GM08714 (cell line): Measurements from ENCODE around the gene EGFR.

ENCODE experiments used
- H3K4me3 ChIP-seq: fragments of 200-500 bp; sonication (Bioruptor generic); 2 replicates; pipeline ENCODE4 v1.5.1; 2014; ENCODE audit warnings: mild to moderate bottlenecking, low read length, inconsistent platforms
- ZNF274 ChIP-seq: IDR thresholded peaks from 2 replicates; pipeline ENCODE4 v1.6.1; 2012; ENCODE audit warnings: mild to moderate bottlenecking, low read depth, low read length

The EGFR gene

DNA sequence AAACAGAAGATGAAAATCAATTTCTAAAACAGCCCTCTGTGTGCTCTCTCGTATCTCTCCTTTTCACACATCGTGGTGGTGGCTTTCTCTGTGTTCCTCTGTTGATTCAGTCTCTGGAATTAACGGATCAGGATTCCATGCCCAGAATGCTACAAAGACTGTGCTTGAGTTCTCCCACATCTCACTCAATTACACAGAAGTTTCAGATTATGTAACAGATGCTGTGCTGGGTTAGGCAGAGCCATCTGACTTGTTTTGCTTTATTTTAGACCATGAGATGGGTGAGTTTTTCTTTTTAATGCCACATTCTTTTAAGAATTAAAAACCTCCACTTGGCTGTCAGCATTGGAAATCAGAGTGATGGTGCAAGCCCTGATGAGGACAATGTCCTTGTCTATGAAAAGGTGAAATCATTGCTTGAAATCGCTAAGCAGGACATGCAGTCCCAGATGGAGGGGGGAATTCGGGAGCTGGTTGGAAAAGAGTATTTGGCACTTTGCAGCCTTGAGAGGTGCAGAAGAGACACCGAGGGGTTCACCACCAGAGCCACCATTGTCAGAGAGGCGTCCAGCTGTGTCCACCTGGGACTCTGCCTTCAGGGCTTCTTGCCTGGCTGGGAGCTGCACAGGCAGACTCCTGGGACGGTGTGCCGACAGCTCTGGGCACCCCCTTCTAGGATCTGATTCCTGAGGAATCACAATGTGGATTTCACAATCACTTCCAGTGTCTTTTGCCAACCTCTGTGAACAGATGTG, 80.4 kb downstream of the EGFR start:
- no peak for TF ChIP-seq ZNF274
- H3K4me3 ChIP-seq: no peak overlapping the region

DNA sequence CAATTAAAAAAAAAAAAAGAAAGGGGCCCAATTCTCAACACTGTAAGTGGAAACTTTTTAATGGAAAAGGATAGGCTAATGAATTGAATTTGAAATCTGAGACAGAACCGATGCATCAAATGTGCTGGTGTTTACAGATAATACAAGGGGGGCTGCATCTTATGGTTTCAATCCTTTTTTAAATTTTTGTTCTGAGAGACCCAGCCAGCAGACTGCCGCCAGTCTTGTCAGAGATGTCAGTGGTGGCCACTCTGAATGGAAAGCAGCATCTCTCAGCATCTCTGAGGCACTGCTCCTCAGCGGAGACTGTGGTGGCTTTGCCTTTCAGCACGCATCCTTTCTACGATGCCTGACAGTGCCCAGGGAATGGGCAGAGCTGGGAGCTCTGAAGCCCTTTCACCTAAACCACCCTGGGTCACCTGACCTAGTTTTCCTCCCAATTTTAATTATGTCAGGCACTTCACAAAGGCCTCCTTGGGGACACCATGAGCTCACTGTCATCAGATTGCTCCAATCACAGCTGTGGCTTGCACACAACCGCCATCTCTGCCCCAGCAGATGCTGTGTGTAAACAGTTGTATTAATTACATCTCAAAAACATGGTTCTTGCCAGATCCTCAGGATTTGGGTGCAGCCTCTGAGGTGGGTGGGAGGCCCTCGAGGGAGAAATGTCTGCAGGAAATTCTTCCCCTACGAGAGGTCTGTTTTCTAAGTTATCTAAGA, 81.2 kb downstream of the EGFR start:
- H3K4me3 ChIP-seq: no peak overlapping the region
- TF ChIP-seq ZNF274: no peak

DNA sequence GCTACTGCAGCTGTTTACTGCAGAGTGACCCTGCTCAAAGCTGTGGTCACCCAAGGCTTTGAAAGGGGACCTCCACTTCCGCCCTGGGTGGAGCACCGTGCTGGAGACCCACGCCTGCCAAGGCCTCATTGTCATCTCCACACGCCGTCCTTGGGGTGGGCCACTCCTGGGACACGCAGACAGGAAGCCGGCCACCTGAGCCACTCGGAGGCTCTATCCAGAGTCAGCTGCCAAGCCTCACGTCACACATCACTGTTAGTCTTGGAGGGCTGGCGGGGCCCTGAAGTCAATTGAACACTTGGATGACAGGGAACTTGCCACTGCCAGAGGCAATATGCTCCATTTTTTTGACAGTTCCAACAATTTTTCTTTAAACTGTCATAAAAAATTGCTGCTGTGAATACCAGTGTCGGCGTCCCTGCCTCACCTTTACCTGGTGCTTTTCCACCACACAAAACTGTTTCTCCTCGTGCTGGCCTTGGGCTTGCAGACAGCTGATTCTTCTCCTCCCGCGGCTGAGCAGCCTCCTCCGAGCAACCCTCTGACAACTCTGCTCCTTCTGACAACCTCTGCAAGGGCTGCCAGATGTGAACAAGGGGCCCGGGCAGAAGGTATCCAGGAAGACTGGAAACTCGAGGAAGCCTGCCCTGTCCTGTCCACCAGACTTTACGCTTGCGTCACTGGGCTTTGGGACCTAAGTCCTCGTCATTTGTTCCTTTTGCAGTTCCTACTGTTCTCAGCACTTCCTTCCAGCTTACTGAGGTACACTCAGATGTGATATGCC, 81.9 kb downstream of the EGFR start:
- H3K4me3 ChIP-seq: no peak overlapping the region
- TF ChIP-seq ZNF274: no peak

DNA sequence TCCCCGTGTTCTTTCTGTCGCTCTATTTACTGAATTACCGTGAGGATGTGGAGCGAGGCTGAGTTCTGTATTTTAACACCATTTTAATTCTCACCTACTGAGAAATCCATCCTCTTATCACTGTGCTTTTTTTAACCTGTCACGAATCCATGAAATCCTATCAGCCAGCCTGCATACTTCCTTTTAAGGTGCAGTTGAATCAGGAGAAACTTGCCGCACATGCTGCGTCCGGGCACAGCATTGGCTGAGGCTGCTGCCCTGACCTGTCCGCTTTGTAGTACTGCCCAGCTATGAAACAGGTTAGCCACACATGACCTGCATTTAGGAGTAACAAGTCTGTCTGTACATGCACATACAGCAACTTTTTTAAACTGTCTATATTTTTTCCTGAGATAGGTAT, 82.5 kb downstream of the EGFR start:
- H3K4me3 ChIP-seq: no peak overlapping the region
- TF ChIP-seq ZNF274: no peak

DNA sequence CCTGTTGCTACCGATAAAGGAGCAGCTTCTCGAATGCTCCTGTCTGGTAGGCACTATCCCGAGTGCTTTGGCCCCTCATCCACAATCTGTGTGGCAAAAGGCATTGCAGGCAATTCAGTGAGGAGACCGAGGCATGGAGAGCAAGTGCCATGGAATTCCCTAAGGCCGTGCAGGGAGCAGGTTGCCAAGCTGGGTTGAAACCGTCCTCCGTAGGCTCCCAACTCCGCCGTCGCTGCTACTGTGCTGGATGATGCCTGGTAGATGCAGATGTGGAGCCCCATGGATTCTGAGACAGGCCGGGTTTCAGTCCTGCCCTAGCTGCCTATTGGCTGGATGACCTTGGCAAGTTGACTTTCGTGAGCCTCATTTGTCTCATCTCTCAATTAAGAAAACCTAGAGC, 85.3 kb downstream of the EGFR start:
- H3K4me3 ChIP-seq: no peak overlapping the region
- TF ChIP-seq ZNF274: no peak

DNA sequence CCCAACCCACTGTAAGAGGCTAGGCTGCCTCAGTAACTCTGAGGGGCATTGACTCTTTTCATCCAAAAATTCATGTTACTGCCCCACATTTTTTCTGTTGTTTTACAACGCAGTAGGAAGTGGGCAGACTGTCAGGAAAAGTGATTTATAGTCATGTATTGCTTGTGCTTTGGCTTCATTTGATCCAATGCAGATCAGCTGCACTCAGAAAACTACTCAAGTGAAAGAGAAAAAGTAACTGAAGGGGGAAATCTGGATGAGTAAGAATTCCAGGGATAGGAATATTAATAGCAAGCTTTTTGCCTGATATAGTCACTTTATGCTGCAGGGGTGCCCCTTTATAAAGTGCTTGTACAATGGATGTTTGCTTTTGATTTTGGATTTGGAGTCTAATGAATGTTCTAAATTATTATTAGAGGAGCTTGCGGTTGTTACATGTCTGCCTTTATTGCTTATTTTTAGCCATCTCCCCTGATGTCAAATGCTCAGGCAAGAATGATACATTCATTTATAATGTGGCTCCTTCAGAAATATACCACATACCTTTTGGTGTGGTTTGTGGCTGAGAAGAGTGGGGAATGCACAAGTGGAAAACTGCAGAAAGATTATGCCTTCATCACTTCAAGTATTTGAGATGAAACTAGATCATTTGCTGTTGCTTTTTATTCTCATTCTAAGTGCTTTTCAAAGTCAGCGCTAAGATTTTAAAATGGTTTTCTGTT, 86.1 kb downstream of the EGFR start:
- no peak overlapping the region for H3K4me3 ChIP-seq
- TF ChIP-seq ZNF274: no peak

DNA sequence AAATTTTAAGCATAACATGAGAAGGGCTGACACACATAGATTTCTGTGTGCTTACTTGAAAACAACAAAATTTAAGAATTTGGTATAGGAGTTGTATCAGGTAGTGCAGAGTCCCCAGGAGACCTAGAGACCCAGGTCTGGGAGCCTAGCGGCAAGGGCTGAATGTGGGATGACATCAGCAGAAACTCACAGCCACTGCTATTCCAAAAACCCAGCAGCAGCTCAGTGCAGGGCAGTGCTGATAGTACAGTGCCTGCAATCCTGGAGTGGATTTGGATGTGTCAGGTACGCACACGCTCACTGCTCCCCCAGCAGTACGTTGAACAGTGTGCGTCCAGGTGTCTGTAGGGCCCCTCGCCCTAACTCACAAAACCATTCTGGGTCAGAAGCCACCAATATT, 87.1 kb downstream of the EGFR start:
- H3K4me3 ChIP-seq: no peak overlapping the region
- TF ChIP-seq ZNF274: no peak

DNA sequence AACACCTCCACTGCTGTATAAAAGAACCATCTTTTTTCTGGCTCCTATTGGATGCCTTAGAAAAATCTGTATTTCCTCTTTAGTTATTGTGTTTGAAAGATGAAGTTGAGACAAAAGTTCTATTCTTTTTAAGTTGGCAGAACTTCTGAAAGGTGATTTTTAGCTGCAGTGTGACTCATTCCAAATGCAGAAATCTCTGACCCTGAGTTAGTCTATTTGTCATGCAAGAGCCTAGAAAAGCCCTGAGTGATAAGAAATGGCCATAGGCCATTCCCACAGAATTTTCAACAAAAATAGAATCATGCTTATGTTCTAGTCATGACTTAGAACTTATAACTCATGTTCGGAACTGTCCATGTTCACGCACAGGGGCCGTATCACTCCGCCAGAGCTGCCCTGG, 89.1 kb downstream of the EGFR start:
- no peak for TF ChIP-seq ZNF274
- no peak overlapping the region for H3K4me3 ChIP-seq

DNA sequence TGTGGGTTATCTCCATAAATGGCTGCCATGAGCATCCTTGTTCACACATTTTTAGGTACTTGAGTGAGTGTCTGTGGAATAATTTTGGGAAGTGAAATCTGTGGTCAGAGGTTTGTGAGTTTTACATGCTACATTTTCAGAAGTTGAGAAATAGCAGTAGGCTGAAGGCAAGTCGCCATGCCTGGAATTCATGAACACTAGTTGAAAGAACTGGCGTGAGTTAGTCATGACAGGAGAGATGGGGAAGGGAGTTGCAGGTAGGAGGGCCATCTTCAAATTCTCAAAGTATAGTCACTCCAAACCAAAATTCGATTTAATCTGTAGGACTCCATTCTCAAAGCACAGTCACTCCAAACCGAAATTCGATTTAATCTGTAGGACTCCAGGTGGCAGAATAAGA, 89.6 kb downstream of the EGFR start:
- no peak for TF ChIP-seq ZNF274
- H3K4me3 ChIP-seq: no peak overlapping the region

DNA sequence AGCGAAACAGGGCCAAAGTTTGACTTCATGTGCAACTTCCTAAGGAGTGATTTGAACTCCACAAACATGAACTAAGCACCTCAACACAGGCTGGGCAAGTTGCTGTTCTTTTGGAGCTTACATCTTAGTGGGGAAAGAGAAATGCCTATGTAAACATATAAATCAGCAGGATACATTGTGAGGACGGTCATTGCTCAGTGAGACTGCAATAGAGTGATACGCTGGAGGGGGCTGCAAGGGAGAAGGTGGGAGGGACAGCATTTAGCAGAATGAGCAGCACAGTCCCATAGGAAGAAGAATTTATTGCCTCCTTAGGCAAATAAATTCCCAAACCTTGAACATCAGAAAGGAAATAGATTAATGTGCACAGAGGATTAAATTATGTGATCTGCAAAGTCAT, 90.0 kb downstream of the EGFR start:
- no peak for TF ChIP-seq ZNF274
- H3K4me3 ChIP-seq: no peak overlapping the region

DNA sequence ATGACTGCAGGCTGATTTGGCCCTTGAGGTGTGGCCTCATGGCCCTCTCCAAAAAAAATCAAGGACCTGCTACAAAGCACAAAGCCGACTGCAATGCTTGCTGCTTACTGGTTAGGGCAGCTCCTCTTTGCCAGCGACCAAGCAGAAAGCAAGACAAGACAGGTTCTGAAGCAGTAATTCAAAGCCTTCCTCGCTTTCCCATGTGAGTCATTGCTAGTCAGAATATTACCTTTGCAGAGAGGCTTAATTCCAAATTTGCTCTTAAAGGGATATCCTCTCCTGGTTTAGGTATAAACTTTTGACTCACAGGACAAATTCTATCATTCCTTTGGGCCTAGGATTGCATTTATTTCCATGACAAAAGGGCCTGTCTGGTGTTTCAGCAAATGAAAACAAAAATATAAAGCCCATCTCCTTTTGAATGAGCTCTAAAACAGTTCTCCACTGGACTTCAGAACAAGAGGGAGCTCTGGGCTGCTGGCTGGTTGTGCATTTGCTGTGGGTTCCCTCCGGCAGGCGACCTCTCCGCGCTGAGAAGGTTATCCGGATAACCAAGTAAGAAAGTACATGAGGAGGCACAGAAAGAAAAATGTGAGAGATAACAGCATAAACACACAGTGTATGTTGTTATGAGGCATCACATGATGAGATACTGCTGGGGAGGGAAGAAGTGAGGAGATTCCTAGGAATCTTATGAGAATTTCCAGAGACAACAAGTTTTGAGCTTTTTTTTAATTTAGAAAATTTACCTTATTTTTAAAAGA, 90.8 kb downstream of the EGFR start:
- no peak for TF ChIP-seq ZNF274
- H3K4me3 ChIP-seq: no peak overlapping the region

DNA sequence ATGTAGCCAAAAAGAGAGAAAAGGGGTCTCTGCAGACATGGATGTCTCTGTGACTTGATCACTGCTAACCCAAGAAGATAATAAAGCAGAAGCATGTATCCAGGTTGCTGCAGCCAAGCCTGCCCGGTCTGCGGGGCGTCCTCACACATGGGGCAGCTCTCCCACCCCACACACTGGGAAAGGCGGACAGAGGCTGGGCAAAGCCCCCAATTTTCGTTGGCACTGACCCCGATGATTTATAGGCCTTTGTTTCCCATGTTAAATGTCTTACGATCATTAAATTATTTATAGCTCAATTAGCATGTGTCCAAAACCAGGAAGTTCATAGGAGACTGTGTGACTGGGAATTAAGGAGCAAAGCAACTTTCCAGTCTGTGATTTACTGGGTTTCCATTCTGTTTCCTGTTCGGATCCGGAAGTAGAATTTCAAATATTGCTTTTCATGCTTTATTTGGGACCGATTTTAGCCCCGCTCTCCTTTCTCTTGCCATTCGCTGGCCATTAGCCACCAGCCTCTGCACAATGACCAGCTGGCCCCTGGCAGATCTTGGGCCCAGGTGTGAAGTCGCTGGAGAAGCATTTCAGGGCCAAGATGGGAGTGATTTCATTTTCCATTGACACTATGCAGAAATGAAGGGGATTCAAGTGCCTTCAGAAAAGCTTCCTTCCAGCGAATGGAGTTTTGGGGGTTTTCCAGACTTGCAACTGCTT, 91.6 kb downstream of the EGFR start:
- no peak for TF ChIP-seq ZNF274
- no peak overlapping the region for H3K4me3 ChIP-seq

DNA sequence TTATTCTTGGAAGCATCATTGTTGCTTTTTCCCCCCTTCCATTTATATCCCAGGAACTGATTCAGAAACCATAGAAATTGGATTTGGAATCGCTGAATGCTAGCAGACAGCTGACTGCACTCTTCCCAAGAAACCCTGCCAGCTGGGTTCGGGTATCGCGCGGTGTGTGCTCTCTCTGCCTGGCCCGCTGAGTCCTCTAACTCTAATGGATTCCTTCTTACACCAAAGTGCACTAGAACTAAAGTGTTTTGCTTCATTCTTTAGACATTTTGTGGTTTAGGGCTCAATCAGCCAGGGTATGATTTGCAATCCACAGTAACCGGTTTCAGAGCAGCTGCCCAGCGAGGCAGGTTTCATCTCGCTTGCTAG, 92.2 kb downstream of the EGFR start:
- TF ChIP-seq ZNF274: no peak
- H3K4me3 ChIP-seq: no peak overlapping the region

DNA sequence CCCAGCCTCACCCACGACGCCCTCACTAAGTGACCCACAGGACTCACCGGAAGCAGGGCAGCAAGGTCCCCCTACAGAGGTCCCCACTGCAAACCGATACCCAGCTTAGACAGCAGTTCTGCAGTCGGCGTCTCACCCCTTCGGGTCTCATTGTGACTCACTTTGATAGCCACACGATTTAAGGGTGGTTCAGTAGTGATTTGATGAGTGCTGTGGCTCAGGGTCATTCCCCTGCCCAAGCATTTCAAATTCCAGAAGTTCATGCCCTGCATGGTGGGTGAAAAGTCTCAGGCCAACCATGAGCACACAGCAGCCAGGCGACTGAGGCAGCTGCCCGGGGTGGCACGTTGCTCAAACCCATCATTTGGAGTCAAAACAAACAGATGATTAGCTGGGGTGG, 93.2 kb downstream of the EGFR start:
- TF ChIP-seq ZNF274: no peak
- H3K4me3 ChIP-seq: no peak overlapping the region
